ENCODE results near the gene HMGN2. TPM values are rescaled to one million over a fixed set of nuclear protein-coding genes. Genes with fewer than 3 reads are reported as not detected.

HMGN2 gene
- total and polyA plus RNA-seq, 2 of the 13 experiments (the other 11 are each of a cell fraction or from before 2014, with no cell fraction given) = 63.4 to 343 TPM

DNA sequence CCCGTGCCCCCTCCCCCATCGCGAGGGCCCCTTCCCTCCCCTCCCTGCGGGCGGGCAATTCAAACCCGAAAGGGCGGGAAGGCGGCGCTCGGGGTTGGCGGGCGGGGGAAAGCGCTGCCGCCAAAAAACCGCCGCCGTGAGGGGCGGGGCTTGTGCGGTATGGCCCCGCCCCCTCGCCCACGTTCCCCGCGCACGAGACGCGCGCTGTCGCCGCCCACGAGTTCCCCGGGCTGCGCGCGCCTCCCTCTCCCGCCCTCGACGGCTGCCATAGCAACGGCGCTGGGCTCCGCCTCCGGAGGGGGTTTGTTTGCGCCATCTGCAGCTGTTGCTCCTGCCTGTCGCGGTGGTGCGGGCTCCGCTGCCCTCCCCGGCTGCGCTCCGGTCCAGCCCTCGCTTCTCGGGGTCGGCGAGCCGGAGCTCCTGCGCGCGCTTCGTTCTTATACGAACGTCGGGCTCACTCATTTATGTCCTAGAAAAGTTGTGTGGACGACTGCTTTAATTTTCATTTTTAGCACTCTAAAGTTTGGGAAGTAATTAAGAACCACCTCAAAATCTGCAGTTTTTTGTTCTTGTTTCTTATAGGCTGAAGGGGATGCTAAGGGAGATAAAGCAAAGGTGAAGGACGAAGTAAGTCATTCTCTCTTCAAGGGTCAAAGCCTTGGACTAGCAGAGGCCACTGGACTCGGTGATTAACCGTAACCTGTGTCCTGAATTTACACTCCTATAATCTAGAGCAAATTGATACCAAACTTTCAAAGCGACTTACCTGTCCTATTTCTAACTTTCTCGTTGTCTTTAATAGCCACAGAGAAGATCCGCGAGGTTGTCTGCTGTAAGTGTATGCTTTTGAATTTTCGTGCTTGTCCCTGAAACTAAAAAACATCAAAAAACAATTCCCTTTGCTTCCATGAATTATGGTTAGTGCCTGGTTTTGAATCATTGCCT is 933 bp downstream of the HMGN2 start (continued):
- TF ChIP-seq, protein P1, sequence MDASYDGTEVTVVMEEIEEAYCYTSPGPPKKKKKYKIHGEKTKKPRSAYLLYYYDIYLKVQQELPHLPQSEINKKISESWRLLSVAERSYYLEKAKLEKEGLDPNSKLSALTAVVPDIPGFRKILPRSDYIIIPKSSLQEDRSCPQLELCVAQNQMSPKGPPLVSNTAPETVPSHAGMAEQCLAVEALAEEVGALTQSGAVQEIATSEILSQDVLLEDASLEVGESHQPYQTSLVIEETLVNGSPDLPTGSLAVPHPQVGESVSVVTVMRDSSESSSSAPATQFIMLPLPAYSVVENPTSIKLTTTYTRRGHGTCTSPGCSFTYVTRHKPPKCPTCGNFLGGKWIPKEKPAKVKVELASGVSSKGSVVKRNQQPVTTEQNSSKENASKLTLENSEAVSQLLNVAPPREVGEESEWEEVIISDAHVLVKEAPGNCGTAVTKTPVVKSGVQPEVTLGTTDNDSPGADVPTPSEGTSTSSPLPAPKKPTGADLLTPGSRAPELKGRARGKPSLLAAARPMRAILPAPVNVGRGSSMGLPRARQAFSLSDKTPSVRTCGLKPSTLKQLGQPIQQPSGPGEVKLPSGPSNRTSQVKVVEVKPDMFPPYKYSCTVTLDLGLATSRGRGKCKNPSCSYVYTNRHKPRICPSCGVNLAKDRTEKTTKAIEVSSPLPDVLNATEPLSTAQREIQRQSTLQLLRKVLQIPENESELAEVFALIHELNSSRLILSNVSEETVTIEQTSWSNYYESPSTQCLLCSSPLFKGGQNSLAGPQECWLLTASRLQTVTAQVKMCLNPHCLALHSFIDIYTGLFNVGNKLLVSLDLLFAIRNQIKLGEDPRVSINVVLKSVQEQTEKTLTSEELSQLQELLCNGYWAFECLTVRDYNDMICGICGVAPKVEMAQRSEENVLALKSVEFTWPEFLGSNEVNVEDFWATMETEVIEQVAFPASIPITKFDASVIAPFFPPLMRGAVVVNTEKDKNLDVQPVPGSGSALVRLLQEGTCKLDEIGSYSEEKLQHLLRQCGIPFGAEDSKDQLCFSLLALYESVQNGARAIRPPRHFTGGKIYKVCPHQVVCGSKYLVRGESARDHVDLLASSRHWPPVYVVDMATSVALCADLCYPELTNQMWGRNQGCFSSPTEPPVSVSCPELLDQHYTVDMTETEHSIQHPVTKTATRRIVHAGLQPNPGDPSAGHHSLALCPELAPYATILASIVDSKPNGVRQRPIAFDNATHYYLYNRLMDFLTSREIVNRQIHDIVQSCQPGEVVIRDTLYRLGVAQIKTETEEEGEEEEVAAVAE (CRISPR knock-in tag; IDR thresholded peaks at IDR 0.05; ENCODE audit: borderline replicate concordance) = peak; percentile 17; the same call in 1 of the 2 replicates
- peak; percentile 91 for TF ChIP-seq BHLHE40 (IDR thresholded peaks at IDR 0.05; ENCODE audit: low read length)
- TF ChIP-seq ZNF746 (CRISPR knock-in tag; IDR thresholded peaks at IDR 0.05) = peak; percentile 83
- no peak for TF ChIP-seq ZC3H13 (CRISPR knock-in tag; IDR thresholded peaks at IDR 0.05)
- no peak for TF ChIP-seq SETDB1 (CRISPR knock-in tag; IDR thresholded peaks at IDR 0.05; ENCODE audit: borderline replicate concordance)
- TF ChIP-seq, protein P2, sequence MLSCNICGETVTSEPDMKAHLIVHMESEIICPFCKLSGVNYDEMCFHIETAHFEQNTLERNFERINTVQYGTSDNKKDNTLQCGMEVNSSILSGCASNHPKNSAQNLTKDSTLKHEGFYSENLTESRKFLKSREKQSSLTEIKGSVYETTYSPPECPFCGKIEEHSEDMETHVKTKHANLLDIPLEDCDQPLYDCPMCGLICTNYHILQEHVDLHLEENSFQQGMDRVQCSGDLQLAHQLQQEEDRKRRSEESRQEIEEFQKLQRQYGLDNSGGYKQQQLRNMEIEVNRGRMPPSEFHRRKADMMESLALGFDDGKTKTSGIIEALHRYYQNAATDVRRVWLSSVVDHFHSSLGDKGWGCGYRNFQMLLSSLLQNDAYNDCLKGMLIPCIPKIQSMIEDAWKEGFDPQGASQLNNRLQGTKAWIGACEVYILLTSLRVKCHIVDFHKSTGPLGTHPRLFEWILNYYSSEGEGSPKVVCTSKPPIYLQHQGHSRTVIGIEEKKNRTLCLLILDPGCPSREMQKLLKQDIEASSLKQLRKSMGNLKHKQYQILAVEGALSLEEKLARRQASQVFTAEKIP (CRISPR knock-in tag; IDR thresholded peaks at IDR 0.05; ENCODE audit: borderline replicate concordance) = no peak
- TF ChIP-seq, protein P3, sequence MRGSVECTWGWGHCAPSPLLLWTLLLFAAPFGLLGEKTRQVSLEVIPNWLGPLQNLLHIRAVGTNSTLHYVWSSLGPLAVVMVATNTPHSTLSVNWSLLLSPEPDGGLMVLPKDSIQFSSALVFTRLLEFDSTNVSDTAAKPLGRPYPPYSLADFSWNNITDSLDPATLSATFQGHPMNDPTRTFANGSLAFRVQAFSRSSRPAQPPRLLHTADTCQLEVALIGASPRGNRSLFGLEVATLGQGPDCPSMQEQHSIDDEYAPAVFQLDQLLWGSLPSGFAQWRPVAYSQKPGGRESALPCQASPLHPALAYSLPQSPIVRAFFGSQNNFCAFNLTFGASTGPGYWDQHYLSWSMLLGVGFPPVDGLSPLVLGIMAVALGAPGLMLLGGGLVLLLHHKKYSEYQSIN (CRISPR knock-in tag; IDR thresholded peaks at IDR 0.05; ENCODE audit: borderline replicate concordance) = no peak
- TF ChIP-seq, protein P4, sequence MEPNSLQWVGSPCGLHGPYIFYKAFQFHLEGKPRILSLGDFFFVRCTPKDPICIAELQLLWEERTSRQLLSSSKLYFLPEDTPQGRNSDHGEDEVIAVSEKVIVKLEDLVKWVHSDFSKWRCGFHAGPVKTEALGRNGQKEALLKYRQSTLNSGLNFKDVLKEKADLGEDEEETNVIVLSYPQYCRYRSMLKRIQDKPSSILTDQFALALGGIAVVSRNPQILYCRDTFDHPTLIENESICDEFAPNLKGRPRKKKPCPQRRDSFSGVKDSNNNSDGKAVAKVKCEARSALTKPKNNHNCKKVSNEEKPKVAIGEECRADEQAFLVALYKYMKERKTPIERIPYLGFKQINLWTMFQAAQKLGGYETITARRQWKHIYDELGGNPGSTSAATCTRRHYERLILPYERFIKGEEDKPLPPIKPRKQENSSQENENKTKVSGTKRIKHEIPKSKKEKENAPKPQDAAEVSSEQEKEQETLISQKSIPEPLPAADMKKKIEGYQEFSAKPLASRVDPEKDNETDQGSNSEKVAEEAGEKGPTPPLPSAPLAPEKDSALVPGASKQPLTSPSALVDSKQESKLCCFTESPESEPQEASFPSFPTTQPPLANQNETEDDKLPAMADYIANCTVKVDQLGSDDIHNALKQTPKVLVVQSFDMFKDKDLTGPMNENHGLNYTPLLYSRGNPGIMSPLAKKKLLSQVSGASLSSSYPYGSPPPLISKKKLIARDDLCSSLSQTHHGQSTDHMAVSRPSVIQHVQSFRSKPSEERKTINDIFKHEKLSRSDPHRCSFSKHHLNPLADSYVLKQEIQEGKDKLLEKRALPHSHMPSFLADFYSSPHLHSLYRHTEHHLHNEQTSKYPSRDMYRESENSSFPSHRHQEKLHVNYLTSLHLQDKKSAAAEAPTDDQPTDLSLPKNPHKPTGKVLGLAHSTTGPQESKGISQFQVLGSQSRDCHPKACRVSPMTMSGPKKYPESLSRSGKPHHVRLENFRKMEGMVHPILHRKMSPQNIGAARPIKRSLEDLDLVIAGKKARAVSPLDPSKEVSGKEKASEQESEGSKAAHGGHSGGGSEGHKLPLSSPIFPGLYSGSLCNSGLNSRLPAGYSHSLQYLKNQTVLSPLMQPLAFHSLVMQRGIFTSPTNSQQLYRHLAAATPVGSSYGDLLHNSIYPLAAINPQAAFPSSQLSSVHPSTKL (CRISPR knock-in tag; IDR thresholded peaks at IDR 0.05) = peak; percentile 53
- TF ChIP-seq ZNF484 (CRISPR knock-in tag; IDR thresholded peaks at IDR 0.05; ENCODE audit: borderline replicate concordance, low read depth) = no peak
- peak; percentile 37 for TF ChIP-seq TBL1XR1 (IDR thresholded peaks at IDR 0.05; ENCODE audit: borderline replicate concordance, low read length, partially characterized antibody)
- TF ChIP-seq ZFAT (CRISPR knock-in tag; conservative IDR thresholded peaks at IDR 0.05) = no peak
- peak; percentile 53; the same call in 1 of the 2 replicates for TF ChIP-seq ZBTB42 (CRISPR knock-in tag; IDR thresholded peaks at IDR 0.05)
- peak; percentile 92 for TF ChIP-seq RFX3 (CRISPR knock-in tag; IDR thresholded peaks at IDR 0.05)
- TF ChIP-seq CHD4 (IDR thresholded peaks at IDR 0.05; ENCODE audit: borderline replicate concordance, low read length) = no peak
- peak; percentile 92 for TF ChIP-seq RFX1 (IDR thresholded peaks at IDR 0.05)
- 0 out of 2 replicates have a peak, but pooled peaks have one; percentile 40 for TF ChIP-seq PPARG (CRISPR knock-in tag; conservative IDR thresholded peaks at IDR 0.05)

All from HepG2 (cell line).